K562 (cell line): ENCODE data around the gene CABP4. TPM values are rescaled to one million over a fixed set of nuclear protein-coding genes. Genes with fewer than 3 reads are reported as not detected.
"Not testable (repeated sequence)": the region's sequence is repeated elsewhere in the genome, so short reads cannot be mapped to it uniquely, and the experiment has no call there.

ENCODE experiments used
- ATAC-seq: fragments of 200-7000 bp; cut with Tn5 transposase; 3 replicates; pipeline ENCODE4 v1.9.1; 2020; ENCODE audit warnings: moderate library complexity
- BruUV-seq: library from RNA; stranded (reverse); fragments of 400-500 nt; replicated peaks from 2 replicates; lab custom pipeline; 2021; lab: Mats Ljungman, UMichigan
- CTCF ChIA-PET: fragments of 300-600 bp; formaldehyde crosslinking; extraction: SDS; loops from one replicate; lab custom pipeline; 2021; ENCODE audit warnings: low intra/inter-chr PET ratio; lab: Yijun Ruan, JAX
- POLR2A ChIA-PET: fragments of 300-600, 350-650 bp; sonication (Branson Sonifier 250); formaldehyde crosslinking; extraction: SDS; loops from one replicate; lab custom pipeline; 2021; ENCODE audit warnings: antibody characterized with exemption, inconsistent platforms; lab: Yijun Ruan, JAX
- DNase-seq, 4 experiments: peaks; one replicate each; pipeline versions ENCODE4 v3.0.0 to v3.0.0-alpha.2; 2011 to 2018; ENCODE audit warnings: low spot score in 3 of 4, mixed read lengths in 3 of 4; ENCODE audit errors: extremely low read depth in 1 of 4
- FAIRE-seq: peaks from 2 replicates; lab custom pipeline; 2011; peaks lifted over from hg19 to GRCh38; lab: Jason Lieb, UNC
- H2AFZ ChIP-seq: 2 replicates; pipeline ENCODE4 v1.6.0; 2011; ENCODE audit warnings: low read depth, low read length, control low read depth, inconsistent platforms
- H3K27ac ChIP-seq: fragments of 200-600 bp; 3 replicates; pipeline ENCODE4 v1.8.0; 2011; ENCODE audit warnings: low read depth, mild to moderate bottlenecking, control low read depth, inconsistent platforms, low read length, moderate library complexity, mixed read lengths; ENCODE audit errors: extremely low read depth
- H3K27me3 ChIP-seq, 2 experiments: fragments of 300-600 bp in 1 of 2; 2 replicates in 1 of 2; 3 replicates in 1 of 2; pipeline versions ENCODE4 v1.6.0 to v1.8.0; 2011; ENCODE audit warnings: inconsistent platforms in 2 of 2, low read length in 2 of 2, mild to moderate bottlenecking in 1 of 2, mixed read lengths in 1 of 2, moderate library complexity in 1 of 2; ENCODE audit not compliant: control insufficient read depth in 2 of 2, insufficient read depth in 2 of 2
- H3K36me3 ChIP-seq: fragments of 300-600 bp; 3 replicates; pipeline ENCODE4 v1.8.0; 2011; ENCODE audit warnings: mild to moderate bottlenecking, low read length, inconsistent platforms; ENCODE audit not compliant: control insufficient read depth, insufficient read depth
- H3K4me1 ChIP-seq, 2 experiments: fragments of 200-600 bp in 1 of 2; replicated peaks in 1 of 2; 2 replicates in 1 of 2; 3 replicates in 1 of 2; pipeline versions ENCODE4 v1.5.1 to v1.8.0; 2011; ENCODE audit warnings: inconsistent platforms in 2 of 2, low read length in 2 of 2, mild to moderate bottlenecking in 1 of 2, mixed read lengths in 1 of 2, moderate library complexity in 1 of 2; ENCODE audit not compliant: control insufficient read depth in 2 of 2, insufficient read depth in 2 of 2
- H3K4me2 ChIP-seq: 2 replicates; pipeline ENCODE4 v1.6.1; 2011; ENCODE audit warnings: low read length, control low read depth, inconsistent platforms, mixed read lengths; ENCODE audit not compliant: insufficient read depth
- H3K4me3 ChIP-seq: fragments of 200-600 bp; sonication (generic), shearing (Covaris generic); 2 replicates; pipeline ENCODE4 v1.5.1; 2016; ENCODE audit warnings: control low read depth, inconsistent platforms
- H3K79me2 ChIP-seq: fragments of 200-600 bp; 3 replicates; pipeline ENCODE4 v1.8.0; 2011; ENCODE audit warnings: low read length, inconsistent platforms; ENCODE audit not compliant: control insufficient read depth, insufficient read depth
- H3K9ac ChIP-seq, 2 experiments: 2 replicates each; pipeline versions ENCODE4 v1.6.0 to v1.6.1; 2011; ENCODE audit warnings: low read depth in 2 of 2, low read length in 2 of 2, control low read depth in 1 of 2, inconsistent platforms in 1 of 2, mild to moderate bottlenecking in 1 of 2, mixed read lengths in 1 of 2; ENCODE audit not compliant: insufficient read depth in 1 of 2
- H3K9me1 ChIP-seq: one replicate; pipeline ENCODE4 v1.6.0; 2011; ENCODE audit warnings: inconsistent platforms, mild to moderate bottlenecking, low read length, moderate library complexity; ENCODE audit not compliant: control insufficient read depth, insufficient read depth
- H3K9me3 ChIP-seq: replicated peaks from 2 replicates; pipeline ENCODE4 v1.5.1; 2011; ENCODE audit warnings: low read depth, low read length, inconsistent platforms; ENCODE audit not compliant: control insufficient read depth, insufficient read depth
- H4K20me1 ChIP-seq: replicated peaks from 2 replicates; pipeline ENCODE4 v1.6.1; 2011; ENCODE audit warnings: low read length, inconsistent platforms, mixed read lengths; ENCODE audit not compliant: control insufficient read depth, insufficient read depth
- CC2D1A ChIP-seq: fragments of 450-650 bp; IDR thresholded peaks from 2 replicates; pipeline ENCODE4 v1.6.1; 2017; ENCODE audit warnings: mild to moderate bottlenecking
- GABPB1 ChIP-seq: sonication (generic); formaldehyde crosslinking; IDR thresholded peaks from 2 replicates; pipeline ENCODE4 v1.8.0; 2022; ENCODE audit warnings: mild to moderate bottlenecking, missing genetic modification reagents
- KDM2B ChIP-seq: fragments of 250-450 bp; sonication (Bioruptor Pico); IDR thresholded peaks from 2 replicates; pipeline ENCODE4 v1.8.0; 2021; ENCODE audit warnings: mild to moderate bottlenecking, moderate library complexity
- MTA3 ChIP-seq: fragments of 450-650 bp; formaldehyde crosslinking; IDR thresholded peaks from 2 replicates; pipeline ENCODE4 v1.6.1; 2017; ENCODE audit warnings: mild to moderate bottlenecking, borderline replicate concordance
- NFYB ChIP-seq: IDR thresholded peaks from 2 replicates; pipeline ENCODE4 v1.6.1; 2011; ENCODE audit warnings: mild to moderate bottlenecking, moderate library complexity; ENCODE audit not compliant: insufficient read length; ENCODE audit errors: extremely low read depth
- POLR2A ChIP-seq: fragments of 450-650 bp; conservative IDR thresholded peaks from 2 replicates; pipeline ENCODE4 v1.6.1; 2016
- RBM25 ChIP-seq: fragments of 200-400 bp; formaldehyde crosslinking; IDR thresholded peaks from 2 replicates; pipeline ENCODE4 v1.6.1; 2018; ENCODE audit warnings: low read length, low read depth, moderate library complexity; ENCODE audit not compliant: severe bottlenecking
- RFX1 ChIP-seq: fragments of 450-650 bp; IDR thresholded peaks from 2 replicates; pipeline ENCODE4 v1.6.1; 2016; ENCODE audit warnings: mild to moderate bottlenecking, moderate library complexity
- SUPT5H ChIP-seq: fragments of 450-650 bp; IDR thresholded peaks from 2 replicates; pipeline ENCODE4 v1.6.1; 2016
- TBP ChIP-seq: optimal IDR thresholded peaks from 2 replicates; pipeline ENCODE3; 2011; ENCODE audit warnings: low read depth, low read length, improper control_type of control experiment
- ZNF316 ChIP-seq: fragments of 450-650 bp; IDR thresholded peaks from 2 replicates; pipeline ENCODE4 v1.6.1; 2016
- whole genome bisulfite sequencing: fragments of 100-300 bp; shearing (Covaris generic); methylation state at CpG from one replicate; pipeline ENCODE4 v1.1.6; 2016; ENCODE audit warnings: low coverage, mixed read lengths; ENCODE audit not compliant: insufficient coverage; ENCODE audit errors: missing lambda C conversion rate; 5-methylcytosine and 5-hydroxymethylcytosine counted together
- in situ Hi-C: fragments of 300-500 bp; cut with MboI; formaldehyde crosslinking; loops from 4 replicates; pipeline ENCODE4 v1.15.0; 2018; ENCODE audit warnings: inconsistent platforms, mixed read lengths
- intact Hi-C: fragments of 100-400 bp; cut with micrococcal nuclease; formaldehyde crosslinking; loops from 2 replicates; pipeline ENCODE4 v1.14.2; 2022
- polyA plus RNA-seq, 8 experiments: library from polyadenylated mRNA; depleted of rRNA in 4 of 8; stranded (reverse) in 5 of 8; unstranded in 3 of 8; fragments of >200 nt; fragmentation: Nextera tagmentation in 2 of 8; fragmentation: Illumina TruSeq in 1 of 8; extraction: Ambion mirVana in 2 of 8; extraction: Trizol in 1 of 8; gene quantifications; 2 replicates each; pipeline versions ENCODE4 v1.2.1 to v1.2.3, GENCODE V29; 2011 to 2014; ENCODE audit warnings: inconsistent platforms in 1 of 8, missing spikeins in 1 of 8
- total RNA-seq, 7 experiments: library from RNA; depleted of rRNA in 6 of 7; stranded (reverse); fragments of >200 nt in 6 of 7; fragmentation: Illumina TruSeq in 2 of 7; extraction: Trizol in 2 of 7; gene quantifications; 2 replicates each; pipeline versions ENCODE4 v1.2.1 to v1.2.3, GENCODE V29; 2011 to 2021; ENCODE audit warnings: low replicate concordance in 1 of 7
- TF ChIP-seq, protein P1 (sequence below): fragments of 450-650 bp; IDR thresholded peaks from 2 replicates; pipeline ENCODE4 v1.6.1; 2016
- TF ChIP-seq, protein P2 (sequence below): fragments of 450-650 bp; IDR thresholded peaks from 2 replicates; pipeline ENCODE4 v1.6.1; 2017; ENCODE audit warnings: antibody characterized with exemption

The CABP4 gene
- total and polyA plus RNA-seq, 9 of the 15 experiments (the other 6 are each of a cell fraction or from before 2014, with no cell fraction given): 0.11 TPM; not detected in 8

DNA sequence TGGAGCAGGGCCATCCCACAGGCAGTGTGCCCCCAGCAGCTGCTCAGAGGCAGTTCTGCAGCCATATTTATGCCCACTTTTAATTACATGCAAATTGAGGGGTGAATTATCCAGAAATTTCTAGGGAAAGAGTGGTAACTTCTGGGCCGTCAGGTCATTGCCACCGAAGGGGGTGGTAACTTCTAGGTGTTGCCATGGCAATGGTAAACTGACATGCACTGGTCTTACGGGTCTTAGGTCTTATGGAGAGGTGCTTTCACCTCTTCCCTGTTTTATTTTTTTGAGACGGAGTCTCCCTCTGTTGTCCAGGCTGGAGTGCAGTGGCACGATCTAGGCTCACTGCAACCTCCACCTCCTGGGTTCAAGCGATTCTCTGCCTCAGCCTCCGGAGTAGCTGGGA is 17.7 kb downstream of the CABP4 start:
- ChIA-PET CTCF (no interaction called here), POLR2A (interaction anchor here (0.9 kb wide), 1 partner anchor 135 kb away, joined by 3 read pairs; no protein-coding TSS in a partner anchor)
- Histone ChIP-seq H3K27me3 (no peaks in the 10 kb centered on the region), H3K4me3 (no peak overlapping the region), H3K4me1 (peaks cover 14 to 36% of the 10 kb centered on the region in 2 experiments; a peak in 4 of 5 replicates), H4K20me1 (no peaks in the 10 kb centered on the region), H3K27ac (no peak overlapping the region), H3K4me2 (no peak overlapping the region), H3K9me3 (no peaks in the 10 kb centered on the region; the same call in 1 of the 2 replicates), H3K9me1 (no peaks in the 10 kb centered on the region), H2AFZ (0 out of 2 replicates have a peak overlapping the region, but pooled peaks have one; percentile 19), H3K9ac (peak overlapping the region in 1 of 2 experiments; percentile 53; a peak in 1 of 4 replicates), H3K79me2 (peaks cover 4% of the 10 kb centered on the region; the same call in 1 of the 3 replicates), H3K36me3 (no peaks in the 10 kb centered on the region)
- 78% methylated on average over 7 of the region's 7 CpGs for WGBS
- TF ChIP-seq, protein P1, sequence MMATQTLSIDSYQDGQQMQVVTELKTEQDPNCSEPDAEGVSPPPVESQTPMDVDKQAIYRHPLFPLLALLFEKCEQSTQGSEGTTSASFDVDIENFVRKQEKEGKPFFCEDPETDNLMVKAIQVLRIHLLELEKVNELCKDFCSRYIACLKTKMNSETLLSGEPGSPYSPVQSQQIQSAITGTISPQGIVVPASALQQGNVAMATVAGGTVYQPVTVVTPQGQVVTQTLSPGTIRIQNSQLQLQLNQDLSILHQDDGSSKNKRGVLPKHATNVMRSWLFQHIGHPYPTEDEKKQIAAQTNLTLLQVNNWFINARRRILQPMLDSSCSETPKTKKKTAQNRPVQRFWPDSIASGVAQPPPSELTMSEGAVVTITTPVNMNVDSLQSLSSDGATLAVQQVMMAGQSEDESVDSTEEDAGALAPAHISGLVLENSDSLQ: peak; percentile 70
- TF ChIP-seq KDM2B (CRISPR knock-in tag) (no peak), RFX1 (peak; percentile 82; the same call in 1 of the 2 replicates)
- in situ Hi-C loops: no loop called here
- DNase-seq: no peak
- no peak for FAIRE-seq
- intact Hi-C loops: loop anchor here (5.0 kb wide), 1 partner anchor 34 kb away; the partner anchor contains the start of genes CDK2AP2 and PITPNM1
- no peak for ATAC-seq
- BruUV-seq: no TSS peak

DNA sequence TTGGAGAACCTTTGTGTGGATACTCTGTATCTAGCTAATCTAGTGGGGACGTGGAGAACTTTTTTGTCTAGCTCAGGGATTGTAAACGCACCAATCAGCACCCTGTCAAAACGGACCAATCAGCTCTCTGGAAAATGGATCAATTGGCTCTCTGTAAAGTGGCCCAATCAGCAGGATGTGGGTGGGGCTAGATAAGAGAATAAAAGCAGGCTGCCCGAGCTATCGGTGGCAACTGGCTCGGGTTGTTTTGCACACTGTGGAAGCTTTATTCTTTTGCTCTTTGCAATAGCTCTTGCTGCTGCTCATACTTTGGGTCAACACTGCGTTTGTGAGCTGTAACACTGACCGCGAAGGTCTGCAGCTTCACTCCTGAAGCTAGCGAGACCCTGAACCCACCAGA is 21.5 kb downstream of the CABP4 start:
- CTCF ChIA-PET, H3K9ac ChIP-seq, H3K27me3 ChIP-seq, H3K4me2 ChIP-seq, H4K20me1 ChIP-seq, H3K79me2 ChIP-seq, H3K4me3 ChIP-seq, intact Hi-C loops, in situ Hi-C loops, H3K36me3 ChIP-seq, H3K9me1 ChIP-seq, H3K9me3 ChIP-seq, BruUV-seq: not testable (repeated sequence)
- DNase-seq (peak in 1 of 4 experiments; percentile 50), ATAC-seq (peak; percentile 57), FAIRE-seq (peak; percentile 49)
- H2AFZ ChIP-seq: peak overlapping the region; percentile 73
- peaks cover 12 to 24% of the 10 kb centered on the region in 2 experiments; a peak in 4 of 5 replicates for H3K4me1 ChIP-seq
- peak overlapping the region; percentile 69 for H3K27ac ChIP-seq
- peak; percentile 65; the same call in 1 of the 2 replicates for TF ChIP-seq MTA3
- peak; percentile 38; the same call in 1 of the 2 replicates for TF ChIP-seq ZNF316
- TF ChIP-seq GABPB1 (CRISPR knock-in tag): 0 out of 2 replicates have a peak, but pooled peaks have one; percentile 11
- TF ChIP-seq, protein P2, sequence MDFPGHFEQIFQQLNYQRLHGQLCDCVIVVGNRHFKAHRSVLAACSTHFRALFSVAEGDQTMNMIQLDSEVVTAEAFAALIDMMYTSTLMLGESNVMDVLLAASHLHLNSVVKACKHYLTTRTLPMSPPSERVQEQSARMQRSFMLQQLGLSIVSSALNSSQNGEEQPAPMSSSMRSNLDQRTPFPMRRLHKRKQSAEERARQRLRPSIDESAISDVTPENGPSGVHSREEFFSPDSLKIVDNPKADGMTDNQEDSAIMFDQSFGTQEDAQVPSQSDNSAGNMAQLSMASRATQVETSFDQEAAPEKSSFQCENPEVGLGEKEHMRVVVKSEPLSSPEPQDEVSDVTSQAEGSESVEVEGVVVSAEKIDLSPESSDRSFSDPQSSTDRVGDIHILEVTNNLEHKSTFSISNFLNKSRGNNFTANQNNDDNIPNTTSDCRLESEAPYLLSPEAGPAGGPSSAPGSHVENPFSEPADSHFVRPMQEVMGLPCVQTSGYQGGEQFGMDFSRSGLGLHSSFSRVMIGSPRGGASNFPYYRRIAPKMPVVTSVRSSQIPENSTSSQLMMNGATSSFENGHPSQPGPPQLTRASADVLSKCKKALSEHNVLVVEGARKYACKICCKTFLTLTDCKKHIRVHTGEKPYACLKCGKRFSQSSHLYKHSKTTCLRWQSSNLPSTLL: peak; percentile 84
- peak; percentile 39 for TF ChIP-seq TBP
- peak; percentile 68 for TF ChIP-seq NFYB
- peak; percentile 93 for TF ChIP-seq CC2D1A
- TF ChIP-seq POLR2A: peak; percentile 62
- 0 out of 2 replicates have a peak, but pooled peaks have one; percentile 30 for TF ChIP-seq SUPT5H
- peak; percentile 4 for TF ChIP-seq RBM25
- POLR2A ChIA-PET: interaction anchor here (0.5 to 1.5 kb wide), 7 partner anchors 9 to 215 kb away, joined by 3 to 4 read pairs (median 3); no protein-coding TSS in a partner anchor
- 65% methylated on average over 10 of the region's 10 CpGs for WGBS
